Measurements from ENCODE around the gene CALML5.

DNA sequence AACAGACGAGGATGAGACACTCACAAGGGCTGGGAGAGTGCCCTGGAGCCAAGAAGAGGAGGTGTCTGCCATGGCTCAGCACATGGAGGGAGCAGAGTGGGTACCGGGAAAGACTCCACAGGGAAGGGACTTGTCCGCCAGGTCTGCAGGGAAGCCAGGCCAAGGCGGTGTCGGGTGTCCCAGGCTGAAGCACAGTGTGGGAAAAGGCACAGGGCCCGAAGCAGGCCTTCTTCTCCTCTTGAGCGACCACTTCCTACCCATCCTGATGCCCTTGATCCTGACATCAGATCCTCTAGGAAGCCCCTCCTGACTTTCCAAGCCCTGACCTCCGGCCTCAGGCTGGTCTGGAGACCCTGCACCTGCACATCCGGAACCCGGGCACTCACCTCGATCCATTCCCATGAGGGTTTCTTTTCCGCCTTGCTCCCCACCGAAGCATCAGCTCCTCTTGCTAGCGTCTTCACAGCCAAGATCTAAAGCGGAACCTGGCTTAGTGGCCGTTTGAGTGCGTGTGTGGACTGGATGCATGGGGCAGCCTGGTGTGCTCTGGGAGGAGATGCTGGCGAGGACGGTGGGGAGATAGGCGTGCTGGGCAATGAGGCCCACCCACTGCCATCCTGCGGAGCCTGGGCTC lies 33.8 kb upstream of the CALML5 start:
- TF ChIP-seq, protein P1, sequence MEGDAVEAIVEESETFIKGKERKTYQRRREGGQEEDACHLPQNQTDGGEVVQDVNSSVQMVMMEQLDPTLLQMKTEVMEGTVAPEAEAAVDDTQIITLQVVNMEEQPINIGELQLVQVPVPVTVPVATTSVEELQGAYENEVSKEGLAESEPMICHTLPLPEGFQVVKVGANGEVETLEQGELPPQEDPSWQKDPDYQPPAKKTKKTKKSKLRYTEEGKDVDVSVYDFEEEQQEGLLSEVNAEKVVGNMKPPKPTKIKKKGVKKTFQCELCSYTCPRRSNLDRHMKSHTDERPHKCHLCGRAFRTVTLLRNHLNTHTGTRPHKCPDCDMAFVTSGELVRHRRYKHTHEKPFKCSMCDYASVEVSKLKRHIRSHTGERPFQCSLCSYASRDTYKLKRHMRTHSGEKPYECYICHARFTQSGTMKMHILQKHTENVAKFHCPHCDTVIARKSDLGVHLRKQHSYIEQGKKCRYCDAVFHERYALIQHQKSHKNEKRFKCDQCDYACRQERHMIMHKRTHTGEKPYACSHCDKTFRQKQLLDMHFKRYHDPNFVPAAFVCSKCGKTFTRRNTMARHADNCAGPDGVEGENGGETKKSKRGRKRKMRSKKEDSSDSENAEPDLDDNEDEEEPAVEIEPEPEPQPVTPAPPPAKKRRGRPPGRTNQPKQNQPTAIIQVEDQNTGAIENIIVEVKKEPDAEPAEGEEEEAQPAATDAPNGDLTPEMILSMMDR (IDR thresholded peaks at IDR 0.05 in 2 of 3, conservative IDR thresholded peaks at IDR 0.05 in 1 of 3; ENCODE audit: borderline replicate concordance in 1 of 3, insufficient read depth in 1 of 3, low read depth in 2 of 3, low read length in 2 of 3), result no peak
- no peak for TF ChIP-seq POLR2AphosphoS5 (IDR thresholded peaks at IDR 0.05; ENCODE audit: low read depth, low read length)
- TF ChIP-seq EZH2 (IDR thresholded peaks at IDR 0.05), result no peak
- TF ChIP-seq RAD21 (IDR thresholded peaks at IDR 0.05; ENCODE audit: low read depth), result no peak
- no peak for TF ChIP-seq SRF (IDR thresholded peaks at IDR 0.05; ENCODE audit: low read depth)
- TF ChIP-seq YY1 (IDR thresholded peaks at IDR 0.05; ENCODE audit: extremely low read depth, insufficient replicate concordance, low read depth, low read length), result no peak
- TF ChIP-seq JUND (IDR thresholded peaks at IDR 0.05), result no peak
- TF ChIP-seq SP1 (IDR thresholded peaks at IDR 0.05; ENCODE audit: low read depth), result no peak

All from HCT116 (cell line).